Cerebellar cortex (tissue), 1 donor: ENCODE results near the gene CRADD.
A peak's percentile ranks its signal among the peaks of the same experiment; 100 is the strongest.
"Not testable (repeated sequence)": the region's sequence is repeated elsewhere in the genome, so short reads cannot be mapped to it uniquely, and the experiment has no call there.

Experiments used
- DNase-seq: peaks from one replicate; pipeline ENCODE4 v3.0.0-alpha.2; 2015; ENCODE audit warnings: low spot score

CRADD gene

DNA sequence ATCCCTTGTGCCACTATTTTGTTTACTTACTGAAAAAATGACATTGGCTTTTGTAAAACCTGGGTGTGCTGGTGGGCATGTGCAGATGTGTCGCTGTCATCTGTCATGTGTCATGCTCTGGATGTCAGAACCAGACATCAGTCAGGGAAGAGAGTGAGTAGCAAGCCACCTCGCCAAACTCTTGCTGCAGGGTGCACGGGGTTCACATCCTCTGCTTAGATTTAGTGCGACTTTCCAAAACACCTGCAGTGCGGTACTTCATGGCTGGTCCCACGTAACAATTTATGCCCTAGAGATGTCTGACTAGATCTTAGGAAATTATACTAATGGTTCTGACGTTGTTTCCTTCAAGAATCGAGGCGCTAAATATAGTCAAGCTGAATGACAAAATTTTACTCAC is 106.7 kb downstream of the CRADD start:
- DNase-seq, result no peak

- peak; percentile 53 for DNase-seq
Observed at GRCh38 chr12:93784339-93785086, 107.3 kb downstream of the CRADD start.

- no peak for DNase-seq
Observed at GRCh38 chr12:93785249-93786010, 108.3 kb downstream of the CRADD start.

DNA sequence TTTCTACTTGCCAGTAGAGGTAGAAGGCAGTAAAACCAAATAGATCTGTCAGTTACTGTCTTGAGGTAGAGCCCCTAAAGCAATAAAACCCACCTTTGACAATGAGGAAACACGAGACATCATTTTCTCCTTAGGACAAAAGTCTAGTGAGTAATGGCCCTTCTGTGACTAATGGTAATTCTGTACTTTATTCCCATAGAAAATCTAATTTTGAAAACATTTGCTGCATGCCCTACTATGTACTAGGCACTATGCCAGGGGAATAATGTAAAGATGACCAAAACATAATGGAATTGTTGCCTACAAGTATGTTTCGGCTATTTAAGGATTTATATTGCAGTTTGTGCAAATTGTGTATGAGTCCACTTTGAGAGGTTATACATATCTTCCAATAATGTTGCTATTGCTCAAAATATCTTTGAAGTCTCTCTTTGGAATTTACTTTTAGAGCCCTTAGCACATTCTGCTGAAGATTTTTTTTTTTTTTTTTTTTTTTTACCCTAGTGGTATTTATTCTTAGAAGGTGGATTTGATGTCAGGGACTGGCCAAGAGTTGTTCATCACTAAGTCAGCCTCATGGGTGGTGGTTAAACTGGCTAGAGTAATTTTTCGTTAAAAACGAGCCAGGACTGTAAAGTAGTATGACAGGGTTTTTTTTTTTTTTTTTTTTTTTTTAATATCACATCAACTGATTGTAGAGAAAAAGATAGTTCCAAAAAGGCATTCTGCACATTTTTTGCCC is 109.7 kb downstream of the CRADD start:
- DNase-seq, result no peak

GRCh38 chr12:93788853-93789252 is 111.7 kb downstream of the CRADD start:
- no peak for DNase-seq

- DNase-seq, result no peak
Observed at GRCh38 chr12:93789767-93790166, 112.6 kb downstream of the CRADD start.

DNA sequence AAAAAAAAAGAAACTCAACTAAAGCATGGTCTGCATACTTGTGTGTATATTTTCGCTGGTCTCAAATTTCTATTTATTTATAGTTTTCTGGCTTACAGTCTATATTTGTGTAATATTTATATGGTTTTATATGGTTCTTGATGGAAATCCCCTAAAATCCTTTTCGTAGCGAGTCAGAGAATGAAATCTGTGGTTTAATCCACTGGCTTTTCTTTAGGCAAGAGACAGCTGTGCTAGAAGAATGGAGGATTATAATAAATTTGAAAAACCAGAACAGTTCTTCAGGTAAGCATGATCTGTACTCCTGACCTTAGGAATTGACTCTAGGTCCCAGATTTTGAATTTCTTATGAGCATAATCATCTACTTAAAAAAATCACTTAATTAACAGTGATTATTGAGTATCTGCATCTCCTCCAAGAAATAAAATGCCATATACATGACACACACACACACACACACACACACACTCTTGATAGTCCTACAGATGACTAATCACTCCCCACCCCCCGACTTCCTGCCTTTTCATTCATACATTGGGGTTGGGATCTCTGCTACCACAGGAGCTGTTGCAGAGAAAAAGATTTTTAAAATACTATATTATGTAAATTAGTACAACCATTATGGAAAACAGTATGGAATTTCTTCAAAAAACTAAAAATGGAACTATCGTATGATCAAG is 113.4 kb downstream of the CRADD start:
- DNase-seq, result no peak

GRCh38 chr12:93793007-93793406 is 115.8 kb downstream of the CRADD start:
- no peak for DNase-seq

DNA sequence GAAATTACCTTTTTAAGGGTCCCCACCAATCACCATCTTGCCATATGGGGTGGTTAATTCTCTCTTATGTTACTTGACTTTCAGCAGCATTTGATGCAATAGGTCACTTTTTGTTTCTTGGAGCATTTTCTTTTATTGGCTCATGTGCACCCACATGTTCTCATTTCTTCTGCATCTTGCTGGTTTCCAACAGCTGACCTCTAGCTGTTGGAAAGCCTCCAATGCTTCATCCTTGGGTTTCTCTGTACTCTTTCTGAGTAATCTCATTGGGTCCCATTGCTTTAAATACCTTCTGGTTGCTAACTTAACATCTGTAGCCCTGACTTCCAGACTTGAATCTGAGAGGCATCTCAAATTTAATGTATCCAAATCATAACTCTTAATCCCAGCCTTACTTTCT is 116.8 kb downstream of the CRADD start:
- no peak for DNase-seq

DNA sequence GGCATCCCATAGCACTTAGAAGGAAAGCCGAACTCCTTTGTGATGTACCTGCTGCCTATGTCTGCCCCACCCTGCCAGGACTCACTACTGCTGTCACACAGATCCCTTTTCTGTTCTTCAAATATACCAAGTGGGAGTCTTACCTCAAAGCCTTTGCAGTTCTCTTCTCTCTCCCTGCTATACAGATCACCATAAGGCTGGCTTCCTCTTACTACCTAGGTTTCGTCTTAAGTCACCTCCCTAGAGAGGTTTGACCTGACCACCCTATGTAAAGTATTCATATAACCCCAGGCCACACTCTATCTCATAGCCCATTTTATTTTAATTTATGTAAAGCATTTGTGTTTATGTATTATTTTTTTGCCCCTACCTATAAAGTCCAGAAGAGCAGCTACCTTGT is 117.6 kb downstream of the CRADD start:
- no peak for DNase-seq

DNA sequence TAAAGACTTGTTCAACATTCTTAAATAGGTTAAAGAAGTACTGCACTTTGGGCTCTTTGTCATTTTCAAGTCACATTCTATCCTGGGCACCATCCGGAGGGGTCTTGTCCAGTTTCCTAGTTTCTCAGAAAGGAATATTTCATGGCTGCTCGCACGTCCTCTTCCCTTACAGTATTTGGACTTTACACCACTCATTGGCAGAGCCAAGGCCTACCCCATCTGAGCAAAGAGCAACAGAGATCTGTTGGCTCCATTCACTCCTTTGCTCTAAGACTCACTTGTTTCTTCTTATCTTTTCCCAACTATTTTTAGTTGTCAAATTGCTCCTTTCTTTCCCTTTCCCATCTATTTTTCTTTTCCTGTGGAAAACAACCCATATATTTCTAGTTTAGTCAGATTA is 118.2 kb downstream of the CRADD start:
- DNase-seq, result no peak

GRCh38 chr12:93796729-93797128 is 119.6 kb downstream of the CRADD start:
- no peak for DNase-seq

DNA sequence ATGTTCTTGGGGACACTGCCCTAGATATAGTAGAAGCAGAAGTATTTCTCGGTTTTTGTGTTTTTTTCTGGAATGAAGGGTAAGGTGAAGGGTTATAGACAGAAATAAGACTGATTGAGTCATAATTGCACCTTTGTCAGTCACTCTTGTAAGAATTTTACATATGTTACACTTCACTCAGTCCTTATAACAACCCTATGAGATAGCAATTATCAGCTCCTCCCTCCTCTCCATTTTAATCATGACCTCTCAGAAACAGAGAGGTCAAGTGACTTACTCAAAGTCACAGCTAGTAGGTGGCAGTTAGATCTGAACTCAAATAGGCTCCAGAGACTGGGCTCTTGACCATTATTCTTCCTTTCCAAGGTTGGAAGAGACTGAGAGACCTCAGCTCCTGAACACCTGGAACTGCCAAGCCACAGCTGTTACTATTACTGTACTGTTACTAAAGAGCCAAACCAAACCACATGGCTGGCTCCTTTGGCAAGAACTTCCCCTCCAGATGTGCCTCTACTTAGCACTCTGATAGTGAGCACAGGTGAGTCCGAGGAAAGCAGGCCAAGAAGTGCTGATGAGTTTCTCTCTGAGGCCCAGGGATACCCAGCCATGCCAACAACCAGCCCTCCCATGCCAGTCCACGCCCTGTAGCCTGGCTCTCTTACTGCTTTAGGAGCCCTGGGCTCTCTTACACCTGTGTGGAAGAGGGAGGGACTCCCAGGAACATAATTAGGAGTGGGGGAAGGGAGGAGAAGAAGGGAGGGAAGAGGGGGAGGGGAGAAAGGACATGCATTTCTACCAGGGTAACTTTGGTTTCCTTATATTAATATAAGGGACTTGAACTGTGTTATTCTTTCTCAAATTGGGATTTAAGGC is 121.3 kb downstream of the CRADD start:
- no peak for DNase-seq

- not testable (repeated sequence) for DNase-seq
Observed at GRCh38 chr12:93801666-93802065, 124.5 kb downstream of the CRADD start.

DNA sequence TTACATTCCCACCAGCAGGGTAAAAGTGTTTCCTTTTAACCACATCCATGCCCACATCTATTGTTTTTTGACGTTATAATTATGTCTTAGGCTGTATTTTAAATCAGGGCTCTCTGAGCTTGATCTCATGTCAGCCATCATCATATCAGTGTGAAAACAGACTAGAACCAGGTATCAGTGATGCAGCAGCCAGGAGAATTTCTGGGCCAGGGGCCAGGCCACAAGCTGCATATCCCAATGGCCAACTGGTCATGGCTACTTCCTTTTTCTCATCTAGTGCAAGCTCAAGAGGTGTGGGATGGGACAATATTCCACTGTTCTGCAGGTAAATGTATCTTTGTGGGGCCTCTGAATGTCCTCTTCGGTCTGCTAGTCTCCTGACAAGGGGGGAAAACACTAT is 125.1 kb downstream of the CRADD start:
- DNase-seq, result peak; percentile 29

DNA sequence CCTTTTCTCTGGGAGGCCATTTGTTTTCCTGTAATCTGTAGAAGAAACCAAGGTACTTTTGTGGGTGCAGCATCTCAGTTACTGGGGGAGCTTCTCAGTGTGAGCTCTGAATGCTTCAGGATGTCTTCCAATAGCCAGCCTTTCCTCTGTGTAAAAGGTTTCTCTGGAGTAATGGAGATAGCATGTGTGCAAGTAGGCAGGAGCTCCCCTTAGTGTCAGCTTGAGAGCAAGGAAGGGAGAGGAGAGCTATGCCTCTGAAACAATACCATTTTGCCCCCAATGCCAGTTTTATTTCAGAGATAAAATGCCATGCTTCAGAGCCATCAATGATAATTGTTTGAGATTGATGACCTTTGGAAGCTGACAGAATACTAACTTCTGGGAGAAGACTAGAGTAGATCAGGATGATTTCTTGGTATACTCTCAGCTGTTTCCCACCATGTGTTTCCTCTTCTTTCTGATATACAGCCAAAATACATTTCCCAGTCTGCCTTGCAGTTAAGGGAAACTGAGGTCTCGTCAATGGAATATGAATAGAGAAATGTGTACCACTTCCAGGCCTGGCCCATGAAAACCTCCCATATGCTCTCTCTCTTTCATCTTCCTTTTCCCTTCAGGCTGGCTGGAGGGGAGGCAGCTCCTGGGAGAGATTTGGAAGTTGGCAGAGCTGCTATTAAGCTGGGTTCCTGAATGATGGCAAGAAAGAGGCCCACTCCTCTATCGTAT is 125.7 kb downstream of the CRADD start:
- DNase-seq, result no peak

- no peak for DNase-seq
Observed at GRCh38 chr12:93803424-93803807, 126.2 kb downstream of the CRADD start.

DNA sequence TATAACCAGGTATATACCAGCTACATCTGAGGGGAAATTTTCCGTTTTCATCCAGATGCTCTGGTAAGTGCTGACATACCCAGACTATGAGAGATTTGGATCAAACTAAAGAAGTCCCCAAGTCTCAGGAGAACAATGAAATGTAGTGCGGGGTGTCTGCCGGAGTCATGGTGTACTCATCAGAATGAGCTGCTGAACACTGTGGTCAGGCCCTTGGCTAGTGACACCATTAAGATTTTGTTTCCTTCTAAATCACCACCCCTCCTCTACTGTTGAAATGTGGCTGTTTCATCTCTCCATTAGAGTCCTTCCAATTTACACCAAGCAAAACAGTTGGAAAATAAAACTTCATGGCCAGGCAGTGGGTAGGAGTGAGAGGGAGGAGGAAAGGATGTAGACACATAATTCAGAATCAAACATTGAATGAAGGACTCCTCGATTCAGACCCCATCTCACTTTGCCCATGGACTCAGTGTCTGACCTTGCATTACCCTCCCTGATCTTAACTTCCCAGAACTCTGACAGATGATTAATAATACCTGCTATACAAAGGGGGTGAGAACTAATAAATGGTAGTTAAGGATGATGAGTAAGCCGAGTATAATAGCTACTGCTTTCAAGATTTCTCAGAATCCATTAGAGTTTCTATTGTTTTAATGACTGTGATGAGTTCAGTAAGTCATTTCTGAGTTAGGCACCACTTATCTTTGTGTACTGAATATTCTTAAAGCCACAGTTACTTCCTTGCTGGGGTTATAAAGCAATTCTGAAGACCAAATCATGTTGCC is 127.4 kb downstream of the CRADD start:
- DNase-seq, result no peak

GRCh38 chr12:93805736-93806141 is 128.6 kb downstream of the CRADD start:
- no peak for DNase-seq

DNA sequence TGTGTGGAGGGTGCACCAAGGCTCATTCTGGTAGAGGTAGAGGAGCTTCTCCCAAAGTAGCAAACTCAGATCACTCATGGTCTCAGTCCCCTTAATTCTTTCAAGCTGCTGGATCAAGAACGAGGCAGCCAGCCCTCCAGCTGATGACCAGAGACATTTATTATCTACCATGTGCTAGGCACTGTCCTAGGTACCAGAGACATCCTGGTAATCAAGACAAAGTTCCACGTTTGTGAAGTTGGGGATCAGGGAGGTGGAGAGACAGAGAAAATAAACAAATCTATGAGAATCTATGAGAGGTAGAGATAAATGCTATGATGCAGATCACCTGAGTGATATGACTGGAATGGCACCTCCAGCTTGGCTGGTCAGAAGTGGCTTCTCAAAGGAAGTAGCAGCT is 130.2 kb downstream of the CRADD start:
- no peak for DNase-seq
